Nephron progenitor cell (in vitro differentiated cells): ENCODE results near the gene ZNF438.
"Not testable (repeated sequence)": the region's sequence is repeated elsewhere in the genome, so short reads cannot be mapped to it uniquely, and the experiment has no call there.

Experiments used
- DNase-seq: peaks from one replicate; pipeline ENCODE4 v3.0.0; 2021
- H3K27ac Mint-ChIP-seq: 2 replicates; pipeline ENCODE4 v1.8.0; 2021; ENCODE audit warnings: mild to moderate bottlenecking, moderate library complexity, mixed read lengths
- H3K27me3 Mint-ChIP-seq: 2 replicates; pipeline ENCODE4 v1.8.0; 2021; ENCODE audit warnings: mild to moderate bottlenecking, low read depth, mixed read lengths; ENCODE audit not compliant: poor library complexity
- H3K36me3 Mint-ChIP-seq: 2 replicates; pipeline ENCODE4 v1.8.0; 2021; ENCODE audit warnings: low read depth, mixed read lengths
- H3K4me1 Mint-ChIP-seq: 2 replicates; pipeline ENCODE4 v1.8.0; 2021; ENCODE audit warnings: mixed read lengths
- H3K4me3 Mint-ChIP-seq: 2 replicates; pipeline ENCODE4 v1.8.0; 2021; ENCODE audit warnings: mild to moderate bottlenecking, moderate library complexity, mixed read lengths
- H3K9me3 Mint-ChIP-seq: 2 replicates; pipeline ENCODE4 v1.8.0; 2021; ENCODE audit warnings: mild to moderate bottlenecking, moderate library complexity, mixed read lengths
- TF ChIP-seq, protein P1 (sequence below): fragments of 200-600 bp; sonication (generic); IDR thresholded peaks from 2 replicates; pipeline ENCODE4 v1.5.0; 2021; ENCODE audit warnings: antibody characterized with exemption

ZNF438 gene

DNA sequence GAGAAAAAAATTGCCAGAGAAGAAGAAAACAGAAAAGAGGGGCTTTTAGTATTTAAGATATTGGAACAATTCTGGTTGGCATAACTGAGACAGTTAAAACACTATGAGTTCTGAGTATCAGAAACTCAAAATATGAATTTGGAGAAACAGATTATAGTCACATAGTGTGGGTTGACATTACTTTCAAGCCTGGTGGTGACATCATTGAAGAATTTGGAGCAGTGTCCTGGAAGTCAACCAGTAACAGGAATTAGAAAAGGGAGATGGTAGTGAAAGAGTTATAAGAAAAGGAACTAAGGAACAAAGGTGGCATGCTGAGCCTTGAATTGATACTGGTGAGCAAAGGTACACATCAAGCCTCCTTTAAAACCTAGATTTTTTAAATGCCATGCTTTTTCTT lies 88.2 kb downstream of the ZNF438 start:
- TF ChIP-seq, protein P1, sequence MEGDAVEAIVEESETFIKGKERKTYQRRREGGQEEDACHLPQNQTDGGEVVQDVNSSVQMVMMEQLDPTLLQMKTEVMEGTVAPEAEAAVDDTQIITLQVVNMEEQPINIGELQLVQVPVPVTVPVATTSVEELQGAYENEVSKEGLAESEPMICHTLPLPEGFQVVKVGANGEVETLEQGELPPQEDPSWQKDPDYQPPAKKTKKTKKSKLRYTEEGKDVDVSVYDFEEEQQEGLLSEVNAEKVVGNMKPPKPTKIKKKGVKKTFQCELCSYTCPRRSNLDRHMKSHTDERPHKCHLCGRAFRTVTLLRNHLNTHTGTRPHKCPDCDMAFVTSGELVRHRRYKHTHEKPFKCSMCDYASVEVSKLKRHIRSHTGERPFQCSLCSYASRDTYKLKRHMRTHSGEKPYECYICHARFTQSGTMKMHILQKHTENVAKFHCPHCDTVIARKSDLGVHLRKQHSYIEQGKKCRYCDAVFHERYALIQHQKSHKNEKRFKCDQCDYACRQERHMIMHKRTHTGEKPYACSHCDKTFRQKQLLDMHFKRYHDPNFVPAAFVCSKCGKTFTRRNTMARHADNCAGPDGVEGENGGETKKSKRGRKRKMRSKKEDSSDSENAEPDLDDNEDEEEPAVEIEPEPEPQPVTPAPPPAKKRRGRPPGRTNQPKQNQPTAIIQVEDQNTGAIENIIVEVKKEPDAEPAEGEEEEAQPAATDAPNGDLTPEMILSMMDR: no peak
- H3K9me3 Mint-ChIP-seq: peaks cover 16% of the 10 kb centered on the region
- no peak overlapping the region for H3K4me3 Mint-ChIP-seq
- no peak overlapping the region for H3K27ac Mint-ChIP-seq
- H3K4me1 Mint-ChIP-seq: peaks cover 6% of the 10 kb centered on the region
- H3K27me3 Mint-ChIP-seq: no peaks in the 10 kb centered on the region
- no peak for DNase-seq
- H3K36me3 Mint-ChIP-seq: peaks cover 8% of the 10 kb centered on the region

- H3K4me3 Mint-ChIP-seq: no peak overlapping the region
- peaks cover 6% of the 10 kb centered on the region for H3K4me1 Mint-ChIP-seq
- TF ChIP-seq, protein P1: no peak
- DNase-seq: no peak
- H3K36me3 Mint-ChIP-seq: peaks cover 19% of the 10 kb centered on the region
- H3K27ac Mint-ChIP-seq: peak overlapping the region; percentile 4
- H3K9me3 Mint-ChIP-seq: peaks cover 14% of the 10 kb centered on the region
- H3K27me3 Mint-ChIP-seq: peaks cover 2% of the 10 kb centered on the region
Measured at GRCh38 chr10:30940256-30940655, 91.4 kb downstream of the ZNF438 start.

DNA sequence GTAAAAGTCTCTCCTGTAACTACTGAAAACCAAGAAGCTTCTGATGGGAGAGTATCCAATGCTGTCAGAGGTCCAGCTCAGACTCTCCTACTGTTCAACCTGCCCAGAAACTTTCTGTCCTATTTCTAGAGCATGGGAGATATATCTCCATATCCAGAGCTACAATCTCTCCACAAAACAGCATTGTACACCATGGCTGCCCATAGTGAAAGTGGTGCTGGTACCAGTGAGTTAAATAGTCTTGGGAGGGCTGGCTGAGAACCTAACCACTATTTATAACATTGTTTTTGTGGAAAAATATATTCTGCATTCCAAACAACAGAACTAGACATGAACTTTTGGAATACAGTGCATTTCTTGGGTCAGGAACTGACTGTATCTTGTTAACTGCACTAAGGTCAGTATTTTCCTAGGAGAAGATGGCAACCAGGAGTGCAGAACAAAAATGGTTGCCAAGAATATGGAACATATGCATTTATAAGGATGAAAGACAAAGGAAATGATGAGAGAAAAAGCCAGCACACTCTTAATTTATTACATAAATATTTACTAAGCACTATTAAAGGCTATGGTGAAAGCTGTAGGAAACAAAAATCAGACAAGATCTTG lies 91.9 kb downstream of the ZNF438 start:
- H3K27me3 Mint-ChIP-seq: peaks cover 2% of the 10 kb centered on the region
- H3K27ac Mint-ChIP-seq: no peak overlapping the region
- DNase-seq: no peak
- H3K4me3 Mint-ChIP-seq: no peak overlapping the region
- TF ChIP-seq, protein P1: no peak
- peaks cover 6% of the 10 kb centered on the region for H3K4me1 Mint-ChIP-seq
- H3K36me3 Mint-ChIP-seq: peaks cover 24% of the 10 kb centered on the region
- H3K9me3 Mint-ChIP-seq: peaks cover 19% of the 10 kb centered on the region

GRCh38 chr10:30935078-30935477 lies 96.6 kb downstream of the ZNF438 start:
- H3K27ac Mint-ChIP-seq: peak overlapping the region; percentile 16
- TF ChIP-seq, protein P1: no peak
- peaks cover 44% of the 10 kb centered on the region for H3K36me3 Mint-ChIP-seq
- H3K9me3 Mint-ChIP-seq: peaks cover 35% of the 10 kb centered on the region
- no peak overlapping the region for H3K4me3 Mint-ChIP-seq
- DNase-seq: no peak
- peaks cover 1% of the 10 kb centered on the region for H3K4me1 Mint-ChIP-seq
- peaks cover 2% of the 10 kb centered on the region for H3K27me3 Mint-ChIP-seq

DNA sequence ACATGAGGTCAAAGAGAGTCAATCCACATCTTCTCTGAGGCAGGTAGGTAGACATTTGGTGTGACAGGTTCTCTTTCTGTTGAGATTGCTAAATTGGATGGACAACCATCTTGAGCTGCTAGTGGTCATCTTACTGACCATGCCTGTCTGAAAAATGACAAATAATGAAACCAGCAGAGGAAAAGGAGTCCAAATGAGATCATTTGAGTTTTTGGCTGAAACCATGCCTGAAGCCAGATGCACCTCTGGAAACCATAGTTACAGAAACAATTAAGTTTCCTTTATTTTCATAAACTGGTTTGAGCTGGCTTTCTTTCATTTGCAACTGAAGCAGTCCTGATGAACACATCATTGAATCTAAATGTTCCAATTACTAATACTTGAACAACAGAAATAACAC lies 100.6 kb downstream of the ZNF438 start:
- Mint-ChIP-seq H3K27ac (no peak overlapping the region), H3K4me3 (no peak overlapping the region)
- TF ChIP-seq, protein P1: no peak

GRCh38 chr10:30929901-30930520 lies 101.7 kb downstream of the ZNF438 start:
- H3K9me3 Mint-ChIP-seq: peaks cover 40% of the 10 kb centered on the region
- TF ChIP-seq, protein P1: no peak
- DNase-seq: no peak
- peaks cover 3% of the 10 kb centered on the region for H3K27me3 Mint-ChIP-seq
- no peak overlapping the region for H3K27ac Mint-ChIP-seq
- peaks cover 43% of the 10 kb centered on the region for H3K36me3 Mint-ChIP-seq
- peaks cover 6% of the 10 kb centered on the region for H3K4me1 Mint-ChIP-seq
- H3K4me3 Mint-ChIP-seq: no peak overlapping the region

More for the DNA sequence above, 100.6 kb downstream of the ZNF438 start:
- DNase-seq: no peak
- H3K36me3 Mint-ChIP-seq: peaks cover 45% of the 10 kb centered on the region
- peaks cover 44% of the 10 kb centered on the region for H3K9me3 Mint-ChIP-seq
- H3K27me3 Mint-ChIP-seq: peaks cover 5% of the 10 kb centered on the region
- H3K4me1 Mint-ChIP-seq: peaks cover 6% of the 10 kb centered on the region

DNA sequence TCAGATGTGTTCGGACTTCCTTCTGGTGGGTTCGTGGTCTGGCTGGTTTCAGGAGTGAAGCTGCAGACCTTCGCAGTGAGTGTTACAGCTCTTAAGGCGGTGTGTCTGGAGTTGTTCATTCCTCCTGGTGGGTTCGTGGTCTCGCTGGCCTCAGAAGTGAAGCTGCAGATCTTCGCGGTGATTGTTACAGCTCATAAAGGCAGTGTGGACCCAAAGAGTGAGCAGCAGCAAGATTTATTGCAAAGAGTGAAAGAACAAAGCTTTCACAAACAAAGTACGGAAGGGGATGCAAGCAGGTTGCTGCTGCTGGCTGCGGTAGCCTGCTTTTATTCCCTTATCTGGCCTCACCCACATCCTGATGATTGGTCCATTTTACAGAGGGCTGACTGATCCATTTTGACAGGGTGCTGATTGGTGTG lies 102.3 kb downstream of the ZNF438 start:
- Mint-ChIP-seq H3K9me3 (peaks cover 40% of the 10 kb centered on the region), H3K27ac (peak overlapping the region; percentile 92), H3K36me3 (peaks cover 44% of the 10 kb centered on the region)
- not testable (repeated sequence) for DNase-seq, H3K27me3 Mint-ChIP-seq, H3K4me1 Mint-ChIP-seq, H3K4me3 Mint-ChIP-seq
